Transverse colon (tissue), 4 donors: Measurements from ENCODE around the gene ZNF444. TPM values are rescaled to one million over a fixed set of nuclear protein-coding genes. Genes with fewer than 3 reads are reported as not detected.
"Not testable (repeated sequence)": the region's sequence is repeated elsewhere in the genome, so short reads cannot be mapped to it uniquely, and the experiment has no call there.

ENCODE experiments used
- DNase-seq: peaks from one replicate; pipeline ENCODE4 v3.0.0-alpha.2; 2019
- H3K27ac ChIP-seq, 4 donors: fragments of 200-600 bp; sonication (generic); 2 replicates each; pipeline ENCODE4 v1.5.1; 2016 to 2018; ENCODE audit warnings: inconsistent platforms in 4 of 4
- H3K27me3 ChIP-seq: fragments of 200-600 bp; sonication (generic); 2 replicates; pipeline ENCODE4 v1.5.1; 2017; ENCODE audit warnings: inconsistent platforms
- H3K36me3 ChIP-seq, 4 donors: fragments of 200-600 bp; sonication (generic); 2 replicates each; pipeline ENCODE4 v1.5.1; 2017 to 2019; ENCODE audit warnings: inconsistent platforms in 4 of 4
- H3K4me1 ChIP-seq, 4 donors: fragments of 200-600 bp; sonication (generic); 2 replicates each; pipeline ENCODE4 v1.5.1; 2017 to 2020; ENCODE audit warnings: inconsistent platforms in 4 of 4
- H3K4me3 ChIP-seq, 4 donors: fragments of 200-600 bp; sonication (generic); 1 replicate in 1 of 4; 2 replicates in 3 of 4; pipeline versions ENCODE4 v1.5.1 to v1.6.1; 2017 to 2019; ENCODE audit warnings: inconsistent platforms in 4 of 4
- H3K9me3 ChIP-seq, 2 donors: fragments of 200-600 bp; sonication (generic); 2 replicates each; pipeline ENCODE4 v1.5.1; 2017 to 2019; ENCODE audit warnings: inconsistent platforms in 2 of 2
- EP300 ChIP-seq: sonication (generic); formaldehyde crosslinking; IDR thresholded peaks from one replicate; pipeline ENCODE4 v1.6.1; 2017; ENCODE audit warnings: antibody characterized with exemption, low read depth
- POLR2A ChIP-seq: fragments of 450-650 bp; IDR thresholded peaks from one replicate; pipeline ENCODE4 v1.6.1; 2016; ENCODE audit warnings: antibody characterized with exemption, mild to moderate bottlenecking, moderate library complexity
- POLR2AphosphoS5 ChIP-seq, 3 donors: sonication (generic); formaldehyde crosslinking; IDR thresholded peaks; one replicate each; pipeline ENCODE4 v1.6.1; 2016; ENCODE audit warnings: antibody characterized with exemption in 3 of 3
- WGBS, 2 donors: methylation state at CpG; one replicate each; pipeline ENCODE4 v1.1.5; 2018; ENCODE audit warnings: low coverage in 1 of 2; 5-methylcytosine and 5-hydroxymethylcytosine counted together
- in situ Hi-C, 4 donors: fragments of 200-750 bp; cut with MboI; loops; one replicate each; pipeline versions ENCODE4 v1.15.0 to v1.15.1; 2017; ENCODE audit warnings: low sequenced_read_pairs in 3 of 4, low pct_ligation_motif_present in 1 of 4, low pct_unique_long_range_greater_than_20kb in 1 of 4
- intact Hi-C: fragments of 100-400 bp; cut with DNase I; formaldehyde crosslinking; loops from one replicate; pipeline ENCODE4 v1.15.1; 2023; ENCODE audit warnings: low total_unique reads
- total RNA-seq, 4 donors: library from RNA; depleted of rRNA; stranded (reverse); fragments of >200 nt; gene quantifications; one replicate each; pipeline ENCODE4 v1.1.0, GENCODE V29; 2016
- TF ChIP-seq, protein P1 (sequence below), 5 experiments: fragments of 200-600 bp in 3 of 5; fragments of 450-650 bp in 2 of 5; sonication (generic) in 3 of 5; IDR thresholded peaks; 1 replicate in 2 of 5; 2 replicates in 3 of 5; pipeline ENCODE4 v1.5.1; 2016 to 2017; ENCODE audit warnings: antibody characterized with exemption in 5 of 5, inconsistent platforms in 3 of 5, mild to moderate bottlenecking in 2 of 5, moderate library complexity in 1 of 5

Gene ZNF444
- total RNA-seq, 4 donors from 2014 or later: 20.7 to 148 (median 39.2) TPM

DNA sequence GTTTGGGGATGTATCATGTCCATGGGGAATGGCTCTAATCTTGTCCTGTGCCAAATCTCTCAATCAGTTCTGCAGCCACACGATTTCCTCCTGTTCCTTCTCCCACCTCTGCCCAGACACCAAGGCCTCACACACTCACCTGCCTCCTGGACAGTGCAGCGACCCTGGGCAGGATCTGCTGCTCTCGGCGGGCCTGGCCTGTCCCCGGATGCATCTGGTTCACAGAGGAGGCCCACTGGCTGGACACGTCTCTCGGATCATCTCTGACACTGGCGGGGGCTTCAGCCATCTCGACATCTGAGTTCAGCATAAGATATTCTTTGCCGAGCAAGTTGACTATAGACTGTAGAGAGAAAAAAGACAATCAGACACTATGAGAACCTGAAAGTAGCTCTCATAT, 50.6 kb downstream of the ZNF444 start:
- intact Hi-C loops (no loop called here), in situ Hi-C loops (no loop called here)
- TF ChIP-seq POLR2AphosphoS5 (IDR thresholded peaks at IDR 0.05) (no peak), EP300 (no peak), POLR2A (no peak)
- TF ChIP-seq, protein P1, sequence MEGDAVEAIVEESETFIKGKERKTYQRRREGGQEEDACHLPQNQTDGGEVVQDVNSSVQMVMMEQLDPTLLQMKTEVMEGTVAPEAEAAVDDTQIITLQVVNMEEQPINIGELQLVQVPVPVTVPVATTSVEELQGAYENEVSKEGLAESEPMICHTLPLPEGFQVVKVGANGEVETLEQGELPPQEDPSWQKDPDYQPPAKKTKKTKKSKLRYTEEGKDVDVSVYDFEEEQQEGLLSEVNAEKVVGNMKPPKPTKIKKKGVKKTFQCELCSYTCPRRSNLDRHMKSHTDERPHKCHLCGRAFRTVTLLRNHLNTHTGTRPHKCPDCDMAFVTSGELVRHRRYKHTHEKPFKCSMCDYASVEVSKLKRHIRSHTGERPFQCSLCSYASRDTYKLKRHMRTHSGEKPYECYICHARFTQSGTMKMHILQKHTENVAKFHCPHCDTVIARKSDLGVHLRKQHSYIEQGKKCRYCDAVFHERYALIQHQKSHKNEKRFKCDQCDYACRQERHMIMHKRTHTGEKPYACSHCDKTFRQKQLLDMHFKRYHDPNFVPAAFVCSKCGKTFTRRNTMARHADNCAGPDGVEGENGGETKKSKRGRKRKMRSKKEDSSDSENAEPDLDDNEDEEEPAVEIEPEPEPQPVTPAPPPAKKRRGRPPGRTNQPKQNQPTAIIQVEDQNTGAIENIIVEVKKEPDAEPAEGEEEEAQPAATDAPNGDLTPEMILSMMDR (IDR thresholded peaks at IDR 0.05): no peak
- Histone ChIP-seq H3K27me3 (no peaks in the 10 kb centered on the region), H3K4me1 (no peaks in the 10 kb centered on the region), H3K9me3 (no peaks in the 10 kb centered on the region), H3K36me3 (no peaks in the 10 kb centered on the region), H3K4me3 (no peak overlapping the region), H3K27ac (no peak overlapping the region)
- 87% methylated on average over 10 of the region's 10 CpGs; no CpG with 5 or more reads in 1 of the 2 donors for WGBS, 2 donors
- DNase-seq: no peak

- 86 to 90% methylated on average over 4 to 12 of the region's 12 CpGs for WGBS, 2 donors
These were observed 53.0 kb downstream of the ZNF444 start for GRCh38 chr19:56193981-56194640.

DNA sequence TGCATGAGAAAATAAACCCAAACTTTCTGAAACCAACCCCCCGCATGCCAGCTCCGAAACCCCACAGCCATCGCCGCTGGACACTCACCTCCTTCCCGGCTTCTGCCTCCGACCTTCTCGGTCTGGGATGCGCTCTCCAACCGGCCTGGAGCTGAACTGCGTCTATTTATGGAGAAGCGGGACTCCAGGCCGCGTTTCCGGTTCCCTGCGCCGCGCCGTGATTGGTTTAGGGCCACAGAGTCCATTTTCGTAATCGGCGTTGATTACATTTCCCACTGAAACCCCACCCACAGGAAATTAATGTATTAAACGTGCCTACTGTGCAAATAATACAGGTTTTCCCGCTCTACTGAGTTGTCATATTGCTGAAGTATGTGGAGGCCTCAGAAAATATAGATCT, 56.6 kb downstream of the ZNF444 start, which contains the start of gene ZSCAN5B:
Gene ZSCAN5B, minus strand, starts transcription at position 138 of the 400 bp plus-strand sequence. CDS start 4,731 bp downstream, outside the sequence.
- 83 to 86% methylated on average over 6 to 20 of the region's 23 CpGs for WGBS, 2 donors
- in situ Hi-C loops, intact Hi-C loops: not testable (repeated sequence)

More at GRCh38 chr19:56193981-56194640, 53.0 kb downstream of the ZNF444 start:
- Histone ChIP-seq H3K27me3 (no peaks in the 10 kb centered on the region), H3K27ac (no peak overlapping the region), H3K4me1 (no peaks in the 10 kb centered on the region), H3K9me3 (no peaks in the 10 kb centered on the region), H3K4me3 (no peak overlapping the region), H3K36me3 (no peaks in the 10 kb centered on the region)
- intact Hi-C loops (no loop called here), in situ Hi-C loops (no loop called here)
- no peak for DNase-seq
- no peak for TF ChIP-seq POLR2A
- no peak for TF ChIP-seq EP300
- TF ChIP-seq, protein P1 (IDR thresholded peaks at IDR 0.05): no peak
- TF ChIP-seq POLR2AphosphoS5 (IDR thresholded peaks at IDR 0.05): no peak

GRCh38 chr19:56199687-56200086, 58.6 kb downstream of the ZNF444 start:
- Histone ChIP-seq H3K9me3 (no peaks in the 10 kb centered on the region), H3K4me3 (no peak overlapping the region), H3K36me3 (no peaks in the 10 kb centered on the region), H3K4me1 (no peaks in the 10 kb centered on the region), H3K27ac (no peak overlapping the region), H3K27me3 (no peaks in the 10 kb centered on the region)
- DNase-seq: no peak
- intact Hi-C loops: no loop called here
- 49 to 64% methylated on average over 7 of the region's 7 CpGs for WGBS, 2 donors
- in situ Hi-C loops: no loop called here
- TF ChIP-seq POLR2AphosphoS5 (IDR thresholded peaks at IDR 0.05): no peak
- no peak for TF ChIP-seq EP300
- TF ChIP-seq POLR2A: no peak
- TF ChIP-seq, protein P1 (IDR thresholded peaks at IDR 0.05): no peak

More for the DNA sequence above, 56.6 kb downstream of the ZNF444 start, which contains the start of gene ZSCAN5B:
- H3K9me3 ChIP-seq, H3K36me3 ChIP-seq, H3K27ac ChIP-seq, H3K4me1 ChIP-seq, H3K4me3 ChIP-seq, H3K27me3 ChIP-seq, DNase-seq: not testable (repeated sequence)
